HG03521 (cell line): Measurements from ENCODE around the gene NTNG2.
"Not testable (repeated sequence)": the region's sequence is repeated elsewhere in the genome, so short reads cannot be mapped to it uniquely, and the experiment has no call there.

Experiments
- ATAC-seq: cut with Tn5 transposase; IDR thresholded peaks from one replicate; pipeline ENCODE4 v1.9.1; 2021; ENCODE audit warnings: mild to moderate bottlenecking, moderate library complexity; ENCODE audit not compliant: unreplicated experiment

The NTNG2 gene

DNA sequence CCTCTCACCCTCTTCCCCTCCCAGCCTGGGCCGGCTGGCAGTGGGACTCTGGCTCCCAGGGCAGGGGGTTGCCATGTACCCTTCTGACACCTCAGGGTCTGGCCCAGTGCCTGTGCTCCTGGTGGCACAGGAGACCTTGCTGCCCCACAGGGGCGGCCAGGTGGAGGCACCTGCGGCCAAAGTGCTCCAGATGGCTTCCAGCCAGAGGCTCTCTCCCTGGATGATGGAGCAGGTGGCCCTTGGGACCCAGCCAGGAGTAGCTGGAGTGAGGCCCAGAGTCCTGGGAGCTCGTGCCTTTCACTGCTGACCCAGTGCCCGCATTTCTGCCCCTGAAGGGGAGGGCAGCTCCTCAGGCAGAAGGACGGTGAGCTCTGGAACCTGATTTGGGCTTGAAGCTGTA is 87.3 kb downstream of the NTNG2 start:
- no peak for ATAC-seq

DNA sequence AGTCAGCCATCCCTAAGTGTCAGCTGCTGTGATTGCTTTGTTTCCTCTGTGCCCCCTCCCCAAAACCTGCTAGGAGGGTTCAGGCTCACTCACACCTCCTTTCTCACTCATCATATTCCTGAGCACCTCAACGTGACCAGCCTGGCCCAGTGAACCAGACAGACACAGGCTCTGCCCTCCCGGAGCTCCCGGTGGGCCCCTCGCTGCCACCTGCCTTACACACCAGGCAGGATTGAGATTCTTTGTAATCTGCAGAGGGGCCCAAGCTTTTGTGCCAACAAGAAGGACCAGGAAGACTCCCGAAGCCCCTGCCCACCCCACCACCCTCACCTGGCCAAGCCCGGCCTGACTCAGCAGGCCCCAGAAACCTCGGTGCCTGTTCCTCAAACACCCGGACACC is 87.8 kb downstream of the NTNG2 start:
- ATAC-seq: no peak

DNA sequence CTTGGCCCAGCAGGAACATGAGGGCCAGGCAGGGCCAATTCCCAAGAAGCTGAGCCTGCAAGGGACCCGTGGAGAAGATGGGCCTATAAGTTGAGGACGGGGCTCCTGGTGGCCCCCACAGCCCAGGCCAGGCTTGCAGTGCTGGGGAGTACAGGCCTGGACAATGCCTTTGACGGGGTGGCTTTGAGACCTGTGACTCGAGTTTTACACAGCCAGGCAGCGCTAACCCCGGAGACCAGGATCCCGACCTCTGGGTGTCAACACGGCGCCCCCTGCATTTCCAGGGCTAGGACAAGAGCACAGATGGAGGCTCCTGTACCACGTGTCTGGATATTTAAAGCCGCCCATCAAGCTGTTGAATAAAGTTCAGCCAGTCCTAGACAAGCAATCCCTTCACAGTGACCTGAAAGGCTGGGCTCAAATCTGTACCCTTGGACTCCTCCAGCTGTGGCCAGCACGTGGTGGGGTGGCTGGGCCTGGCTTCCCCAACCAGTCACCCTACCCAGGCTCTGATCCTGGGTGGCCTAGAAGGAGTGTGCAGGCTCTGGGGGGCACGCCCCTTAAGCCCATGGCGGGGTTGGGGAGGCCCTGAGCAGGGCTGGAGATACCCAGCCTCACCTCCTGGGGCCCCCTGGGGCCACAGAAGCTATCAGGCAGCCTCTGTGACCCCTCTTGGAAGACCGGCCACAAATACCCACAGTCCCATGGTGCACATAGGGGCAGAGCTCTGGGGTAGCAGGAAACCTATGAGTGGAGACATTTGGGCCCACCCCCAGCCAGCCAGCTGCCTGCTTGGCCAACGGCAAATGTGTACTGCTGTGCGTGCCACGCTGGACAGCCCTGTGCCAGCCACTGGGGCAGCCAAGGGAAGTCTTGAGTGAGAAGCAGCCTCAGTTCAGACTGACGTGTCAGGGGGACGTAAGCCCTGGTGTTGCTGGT is 88.7 kb downstream of the NTNG2 start:
- no peak for ATAC-seq

DNA sequence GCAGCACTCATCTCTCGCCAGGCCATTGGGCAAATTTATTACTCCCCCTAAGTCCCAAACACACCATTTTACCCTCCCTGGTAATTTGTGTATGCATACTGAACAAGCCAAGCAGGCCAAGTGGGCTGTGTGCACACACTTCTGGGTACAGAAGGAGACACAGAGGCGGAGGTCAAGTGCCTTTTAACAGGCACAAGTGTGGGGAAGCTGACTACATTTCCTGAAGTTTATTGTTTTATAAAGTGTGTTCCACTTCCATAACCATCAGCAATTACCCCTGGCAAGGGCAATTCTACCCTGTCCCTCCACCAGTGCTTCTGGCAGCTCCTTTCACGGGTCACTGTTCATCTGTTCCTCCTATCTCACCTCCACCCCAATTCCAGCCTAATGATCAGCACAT is 99.0 kb downstream of the NTNG2 start:
- no peak for ATAC-seq

DNA sequence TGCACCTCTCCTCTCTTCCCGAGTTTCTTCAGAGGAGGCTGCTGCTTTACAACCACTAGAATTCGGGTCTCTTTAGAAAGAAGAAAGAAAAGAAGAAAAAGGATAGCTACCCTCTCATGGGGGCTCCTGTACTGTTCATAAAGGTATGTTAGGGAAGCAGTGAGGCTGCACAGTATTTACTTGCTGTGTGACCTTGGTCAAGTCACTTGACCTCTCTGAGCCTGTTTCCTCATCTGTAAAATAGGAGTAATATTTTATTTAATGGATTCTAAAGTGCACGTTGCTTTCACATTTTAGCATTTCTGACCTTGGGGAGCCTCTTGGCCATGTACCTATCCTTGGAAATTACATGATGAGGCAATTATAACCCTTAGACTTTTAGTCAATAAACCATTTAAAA is 104.2 kb downstream of the NTNG2 start:
- ATAC-seq: no peak

DNA sequence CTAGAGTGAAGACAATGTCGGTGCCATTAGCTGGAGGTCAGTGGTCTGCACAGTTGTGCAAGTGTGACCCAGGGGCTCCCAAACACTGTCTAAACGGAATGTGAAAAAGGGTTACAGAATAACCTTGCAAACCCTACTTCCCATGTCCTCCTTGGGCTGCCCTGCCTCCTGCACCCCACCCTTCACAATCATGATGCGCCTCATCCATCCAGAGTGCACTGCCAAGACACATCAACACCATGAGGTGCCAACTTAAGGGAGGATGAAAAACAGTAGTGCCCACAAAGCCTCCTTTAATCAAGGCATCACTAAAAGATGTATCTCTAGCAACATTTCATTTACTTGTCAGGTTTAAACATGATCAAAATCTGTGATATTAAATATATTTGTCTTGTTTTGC is 105.8 kb downstream of the NTNG2 start:
- no peak for ATAC-seq

DNA sequence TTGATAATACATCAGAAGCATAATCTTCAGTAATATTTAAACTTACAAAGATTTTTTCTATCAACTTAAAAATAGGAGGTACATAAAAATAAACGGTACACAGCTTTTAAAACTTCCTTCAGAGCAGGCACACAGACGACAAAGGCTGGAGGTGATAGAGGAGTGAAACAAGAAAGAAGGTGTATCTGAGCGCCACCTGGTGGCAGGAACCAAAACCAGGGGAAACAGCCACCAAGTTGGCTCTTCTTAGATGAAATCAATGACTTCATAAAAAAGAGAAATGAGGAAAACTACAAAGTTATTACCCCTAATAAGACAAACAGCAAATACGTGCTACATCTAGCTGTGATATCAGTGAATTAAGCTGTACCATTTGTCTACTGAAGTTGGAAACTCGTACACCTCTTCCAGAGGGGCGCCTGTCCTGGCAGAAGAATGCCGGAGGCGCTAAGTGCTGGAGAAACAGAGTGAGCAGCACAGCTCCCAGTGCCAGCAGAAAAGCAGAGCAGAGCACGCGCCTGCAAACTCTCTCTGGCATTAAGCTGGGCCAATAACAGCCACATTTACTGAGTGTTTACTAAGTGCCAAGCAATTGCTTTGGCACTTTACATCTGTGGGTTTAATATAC is 107.0 kb downstream of the NTNG2 start:
- ATAC-seq: no peak

DNA sequence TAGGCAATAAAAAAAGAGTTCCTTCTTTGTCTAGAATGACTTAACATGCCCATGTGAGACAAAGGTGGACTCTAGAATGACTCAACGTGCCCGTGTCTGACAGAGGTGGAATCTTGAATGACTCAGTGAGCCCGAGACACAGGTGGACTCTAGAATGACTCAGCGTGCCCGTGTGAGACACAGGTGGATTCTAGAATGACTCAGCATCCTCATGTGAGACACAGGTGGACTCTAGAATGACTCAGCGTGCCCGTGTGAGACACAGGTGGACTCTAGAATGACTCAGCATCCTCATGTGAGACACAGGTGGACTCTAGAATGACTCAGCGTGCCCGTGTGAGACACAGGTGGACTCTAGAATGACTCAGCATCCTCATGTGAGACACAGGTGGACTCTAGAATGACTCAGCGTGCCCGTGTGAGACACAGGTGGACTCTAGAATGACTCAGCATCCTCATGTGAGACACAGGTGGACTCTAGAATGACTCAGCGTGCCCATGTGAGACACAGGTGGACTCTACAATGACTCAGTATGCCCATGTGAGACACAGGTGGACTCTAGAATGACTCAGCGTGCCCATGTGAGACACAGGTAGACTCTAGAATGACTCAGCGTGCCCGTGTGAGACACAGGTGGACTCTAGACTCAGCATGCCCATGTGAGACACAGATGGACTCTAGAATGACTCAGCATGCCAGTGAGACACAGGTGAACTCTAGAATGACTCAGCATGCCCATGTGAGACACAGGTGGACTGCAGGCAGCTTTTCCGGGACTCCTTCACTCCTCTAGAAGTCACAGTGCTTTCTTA is 108.1 kb downstream of the NTNG2 start:
- not testable (repeated sequence) for ATAC-seq

DNA sequence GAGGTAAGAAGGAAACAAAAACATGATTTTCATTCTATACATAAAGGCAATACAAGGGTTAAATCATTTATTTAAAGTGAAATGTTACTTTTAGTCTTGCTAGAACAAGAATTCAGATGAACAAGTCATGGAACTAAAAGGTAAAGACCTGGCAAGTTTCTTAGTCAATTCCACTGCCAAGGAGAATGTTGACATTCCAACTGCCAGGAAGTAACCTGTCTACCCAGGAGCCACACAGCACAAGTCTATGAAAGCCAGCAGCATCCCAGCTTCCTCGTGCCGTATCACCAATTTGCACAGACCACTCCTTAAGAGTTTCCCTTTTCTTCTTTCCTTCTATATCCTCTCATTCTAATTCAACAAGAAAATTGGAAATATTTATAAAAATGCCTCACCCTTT is 113.0 kb downstream of the NTNG2 start:
- ATAC-seq: no peak

DNA sequence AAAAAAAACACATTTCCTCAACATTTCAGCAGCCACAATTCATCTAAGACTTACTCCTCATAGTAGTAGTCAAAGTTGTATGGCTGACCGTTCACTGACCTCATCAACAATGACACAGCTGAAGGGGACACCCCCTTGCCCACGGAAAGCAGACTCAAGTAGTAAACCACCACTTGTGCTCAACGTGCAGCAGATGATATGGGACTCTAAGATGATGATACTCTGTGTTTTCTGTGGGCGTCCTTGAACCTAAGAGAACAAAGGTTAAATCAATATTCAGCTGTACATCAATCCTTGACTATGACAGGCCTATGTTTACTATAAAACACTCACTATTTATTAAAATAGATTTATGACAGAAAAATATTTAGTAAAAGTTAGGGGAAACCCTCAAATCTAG is 121.3 kb downstream of the NTNG2 start:
- no peak for ATAC-seq

DNA sequence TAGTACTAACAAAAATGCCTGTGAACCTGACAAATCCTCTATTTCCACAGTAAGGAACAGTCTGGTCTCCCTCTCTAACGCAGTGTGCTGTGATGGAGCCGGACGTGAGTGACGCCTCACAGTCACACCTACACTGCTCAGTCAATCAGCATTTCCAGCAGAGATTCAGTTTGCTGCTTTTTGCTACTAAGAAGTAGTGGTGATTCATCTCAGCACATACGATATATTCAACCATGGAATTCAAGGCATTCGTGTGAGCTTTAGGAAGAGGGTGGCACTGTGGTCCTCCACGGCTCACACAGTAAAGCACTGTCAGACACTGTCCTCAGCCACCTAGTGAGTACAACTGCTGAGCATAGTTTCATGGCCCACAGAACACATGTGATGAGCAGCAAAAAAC is 122.0 kb downstream of the NTNG2 start:
- no peak for ATAC-seq

DNA sequence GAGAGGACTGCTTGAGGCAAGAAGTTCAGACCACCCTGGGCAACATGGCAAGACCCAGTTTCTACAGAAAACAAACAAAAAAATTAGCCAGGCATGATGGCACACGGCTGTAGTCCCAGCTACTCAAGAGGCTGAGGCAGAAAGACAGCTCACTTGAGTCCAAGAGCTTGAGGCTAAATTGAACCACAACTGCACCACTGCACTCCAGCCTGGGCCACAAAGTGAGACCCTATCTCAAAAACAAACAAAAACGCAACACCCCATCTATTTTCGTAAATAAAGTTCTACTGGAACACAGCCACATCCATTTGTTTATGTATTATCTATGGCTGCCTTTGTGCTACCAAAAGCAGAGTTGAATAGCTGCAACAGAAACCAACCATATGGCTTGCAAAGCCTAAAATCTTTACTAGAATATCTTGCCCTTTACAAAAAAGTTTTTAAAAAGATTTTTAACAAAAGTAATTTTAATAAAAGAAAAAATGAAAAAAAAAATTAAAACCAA is 125.5 kb downstream of the NTNG2 start:
- ATAC-seq: no peak

DNA sequence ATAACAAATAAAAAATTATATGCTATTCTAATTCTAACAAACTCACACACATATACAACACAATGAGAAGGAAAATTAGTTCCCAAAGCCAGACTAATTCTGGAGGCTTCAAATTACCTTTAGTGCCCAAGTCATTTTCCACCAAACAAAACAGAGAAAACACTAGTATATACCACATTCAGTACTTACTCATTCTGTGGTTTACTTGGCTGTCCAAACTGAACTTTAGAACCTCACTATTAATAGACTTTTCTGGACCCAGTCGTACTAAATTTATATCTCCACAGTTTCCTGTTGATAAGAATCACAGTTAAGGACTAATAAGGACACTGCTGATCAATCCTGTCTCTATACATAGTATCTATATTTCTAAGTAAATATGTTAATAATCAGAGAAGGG is 126.5 kb downstream of the NTNG2 start:
- no peak for ATAC-seq

DNA sequence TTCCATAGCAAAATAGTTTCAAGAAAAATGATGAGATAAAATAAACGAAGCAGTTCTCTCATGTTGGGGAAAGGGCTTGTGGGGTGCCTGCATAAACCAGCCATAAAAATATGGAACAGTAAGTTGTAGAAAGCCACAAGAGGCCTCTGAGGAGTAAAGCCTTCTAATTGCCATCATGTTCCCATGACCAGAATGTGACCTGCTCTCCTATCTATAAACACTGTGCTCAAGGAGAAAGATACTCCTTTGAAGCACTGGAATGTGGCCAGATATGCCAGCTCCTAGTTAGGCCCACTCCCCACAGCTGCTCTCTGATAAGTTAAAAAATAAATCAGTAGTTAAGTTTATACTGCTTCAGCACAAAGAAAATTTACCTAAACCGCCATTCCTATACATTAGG is 127.1 kb downstream of the NTNG2 start:
- no peak for ATAC-seq

DNA sequence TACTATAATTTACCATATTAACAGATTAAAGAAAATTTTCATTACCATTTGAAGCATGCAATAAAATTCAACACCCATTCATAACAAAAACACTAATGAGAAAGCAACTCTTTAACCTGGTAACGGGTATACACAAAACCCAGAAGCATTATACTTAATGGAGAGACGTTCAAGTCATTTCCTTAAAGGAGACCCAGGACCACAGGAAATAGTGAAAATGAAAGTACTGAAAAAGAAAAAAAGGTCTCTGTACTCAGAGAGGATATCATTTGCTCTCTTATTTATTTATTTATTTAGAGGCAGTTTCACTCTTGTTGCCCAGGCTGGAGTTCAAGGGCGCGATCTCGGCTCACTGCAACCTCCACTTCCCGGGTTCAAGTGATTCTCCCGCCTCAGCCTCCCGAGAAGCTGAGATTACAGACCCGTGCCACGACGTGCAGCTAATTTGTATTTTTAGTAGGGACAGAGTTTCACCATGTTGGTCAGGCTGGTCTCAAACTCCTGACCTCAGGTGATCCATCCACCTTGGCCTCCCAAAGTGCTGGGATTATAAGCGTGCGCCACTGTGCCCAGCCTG is 131.4 kb downstream of the NTNG2 start:
- ATAC-seq: no peak
